HG03108 (cell line): ENCODE results near the gene PILRA.
"Not testable (repeated sequence)": the region's sequence is repeated elsewhere in the genome, so short reads cannot be mapped to it uniquely, and the experiment has no call there.

Experiments used
- ATAC-seq: cut with Tn5 transposase; IDR thresholded peaks from one replicate; pipeline ENCODE4 v1.9.1; 2021; ENCODE audit warnings: moderate library complexity; ENCODE audit not compliant: unreplicated experiment

PILRA gene

GRCh38 chr7:100373261-100373831 is at the start of gene PILRA:
Gene PILRA, plus strand, starts transcription at chr7:100373487. Its CDS starts 170 bp downstream, at chr7:100373657.
- no peak for ATAC-seq

GRCh38 chr7:100324194-100324593 is 49.1 kb upstream of the PILRA start:
- not testable (repeated sequence) for ATAC-seq

- ATAC-seq = not testable (repeated sequence)
Measured at GRCh38 chr7:100325671-100326070, 47.6 kb upstream of the PILRA start.

GRCh38 chr7:100326914-100327313 is 46.4 kb upstream of the PILRA start:
- ATAC-seq = not testable (repeated sequence)

GRCh38 chr7:100335566-100336466 is 37.5 kb upstream of the PILRA start:
- ATAC-seq = peak; percentile 94

- not testable (repeated sequence) for ATAC-seq
Measured at GRCh38 chr7:100338083-100338696, 35.1 kb upstream of the PILRA start.

- ATAC-seq = not testable (repeated sequence)
Measured at GRCh38 chr7:100341286-100341685, 32.0 kb upstream of the PILRA start.

- no peak for ATAC-seq
Measured at GRCh38 chr7:100342765-100343164, 30.5 kb upstream of the PILRA start.

- peak; percentile 4 for ATAC-seq
Measured at GRCh38 chr7:100344124-100344559, 29.1 kb upstream of the PILRA start.

GRCh38 chr7:100344560-100345287 is 28.6 kb upstream of the PILRA start:
- peak; percentile 60 for ATAC-seq

- peak; percentile 40 for ATAC-seq
Measured at GRCh38 chr7:100345288-100345672, 28.0 kb upstream of the PILRA start.

GRCh38 chr7:100346921-100347320 is 26.4 kb upstream of the PILRA start:
- no peak for ATAC-seq

- ATAC-seq = no peak
Measured at GRCh38 chr7:100348805-100349204, 24.5 kb upstream of the PILRA start.

- no peak for ATAC-seq
Measured at GRCh38 chr7:100349757-100350156, 23.5 kb upstream of the PILRA start.

GRCh38 chr7:100351657-100352058 is 21.6 kb upstream of the PILRA start:
- no peak for ATAC-seq

GRCh38 chr7:100352230-100352781 is 21.0 kb upstream of the PILRA start:
- not testable (repeated sequence) for ATAC-seq

- ATAC-seq = no peak
Measured at GRCh38 chr7:100352984-100353684, 20.2 kb upstream of the PILRA start.

GRCh38 chr7:100353685-100354330 is 19.5 kb upstream of the PILRA start:
- ATAC-seq = no peak

- no peak for ATAC-seq
Measured at GRCh38 chr7:100356416-100357068, 16.7 kb upstream of the PILRA start.
